Large intestine (tissue), 12 donors: Measurements from ENCODE around the gene APIP. TPM values are rescaled to one million over a fixed set of nuclear protein-coding genes. Genes with fewer than 3 reads are reported as not detected.
A peak's percentile ranks its signal among the peaks of the same experiment; 100 is the strongest.

ENCODE experiments used
- DNase-seq, 2 donors: peaks; one replicate each; pipeline versions ENCODE4 v3.0.0 to v3.0.0-alpha.2; 2013
- H3K27ac ChIP-seq: one replicate; pipeline ENCODE4 v1.5.1; 2013; ENCODE audit warnings: low read length
- H3K27me3 ChIP-seq: 2 replicates; pipeline ENCODE4 v1.6.1; 2013; ENCODE audit warnings: low read length; ENCODE audit not compliant: control insufficient read depth, insufficient read depth
- H3K36me3 ChIP-seq: 2 replicates; pipeline ENCODE4 v1.6.1; 2013; ENCODE audit warnings: low read length; ENCODE audit not compliant: control insufficient read depth, insufficient read depth
- H3K4me1 ChIP-seq: one replicate; pipeline ENCODE4 v1.6.1; 2013; ENCODE audit warnings: low read length; ENCODE audit not compliant: control insufficient read depth, insufficient read depth
- H3K4me3 ChIP-seq: one replicate; pipeline ENCODE4 v1.5.1; 2013; ENCODE audit warnings: low read length
- H3K9me3 ChIP-seq: one replicate; pipeline ENCODE4 v1.6.1; 2013; ENCODE audit warnings: mild to moderate bottlenecking, low read depth, low read length, moderate library complexity; ENCODE audit not compliant: control insufficient read depth
- WGBS: methylation state at CpG from one replicate; pipeline ENCODE4 v1.1.5; 2013; ENCODE audit warnings: low lambda C conversion rate; ENCODE audit not compliant: insufficient coverage; 5-methylcytosine and 5-hydroxymethylcytosine counted together
- long read RNA-seq, 11 donors: transcript quantifications; one replicate each; lab custom pipeline, GENCODE V29; 2026
- polyA plus RNA-seq: library from polyadenylated mRNA; unstranded; fragments of 120-200 nt; gene quantifications from one replicate; pipeline ENCODE4 v1.2.1, GENCODE V29; 2013

The APIP gene
- 25.7 TPM for polyA plus RNA-seq
- long read RNA-seq, donor 1, transcript APIP-201 (7 exons, 1,366 nt): major isoform, 8 of 14 reads
- long read RNA-seq, donor 1, partial matches to known transcripts: 6 of 14 reads
- long read RNA-seq, donor 1, other reads (novel, unspliced or antisense): 0 of 14 reads
- long read RNA-seq, donor 2, transcript APIP-201 (7 exons, 1,366 nt): major isoform, 13 of 20 reads
- long read RNA-seq, donor 2, partial matches to known transcripts: 5 of 20 reads
- long read RNA-seq, donor 2, other reads (novel, unspliced or antisense): 0 of 20 reads
- long read RNA-seq, donor 3: 0 reads
- long read RNA-seq, donor 4, partial matches to known transcripts: 0 of 1 reads
- long read RNA-seq, donor 4, other reads (novel, unspliced or antisense): 0 of 1 reads
- long read RNA-seq, donor 5, transcript APIP-201 (7 exons, 1,366 nt): major isoform, 6 of 6 reads
- long read RNA-seq, donor 5, partial matches to known transcripts: 0 of 6 reads
- long read RNA-seq, donor 5, other reads (novel, unspliced or antisense): 0 of 6 reads
- long read RNA-seq, donor 6, transcript APIP-201 (7 exons, 1,366 nt): major isoform, 14 of 14 reads
- long read RNA-seq, donor 6, partial matches to known transcripts: 0 of 14 reads
- long read RNA-seq, donor 6, other reads (novel, unspliced or antisense): 0 of 14 reads
- long read RNA-seq, donor 7, transcript APIP-201 (7 exons, 1,366 nt): major isoform, 6 of 6 reads
- long read RNA-seq, donor 7, partial matches to known transcripts: 0 of 6 reads
- long read RNA-seq, donor 7, other reads (novel, unspliced or antisense): 0 of 6 reads
- long read RNA-seq, donor 8, transcript APIP-201 (7 exons, 1,366 nt): major isoform, 17 of 31 reads
- long read RNA-seq, donor 8, partial matches to known transcripts: 14 of 31 reads
- long read RNA-seq, donor 8, other reads (novel, unspliced or antisense): 0 of 31 reads
- long read RNA-seq, donor 9, transcript APIP-202 (6 exons, 1,042 nt): minor isoform, 6 of 17 reads
- long read RNA-seq, donor 9, transcript APIP-201 (7 exons, 1,366 nt): major isoform, 11 of 17 reads
- long read RNA-seq, donor 9, partial matches to known transcripts: 0 of 17 reads
- long read RNA-seq, donor 9, other reads (novel, unspliced or antisense): 0 of 17 reads
- long read RNA-seq, donor 10, transcript APIP-201 (7 exons, 1,366 nt): major isoform, 16 of 16 reads
- long read RNA-seq, donor 10, partial matches to known transcripts: 0 of 16 reads
- long read RNA-seq, donor 10, other reads (novel, unspliced or antisense): 0 of 16 reads
- long read RNA-seq, donor 11, transcript APIP-201 (7 exons, 1,366 nt): major isoform, 10 of 20 reads
- long read RNA-seq, donor 11, partial matches to known transcripts: 7 of 20 reads
- long read RNA-seq, donor 11, other reads (novel, unspliced or antisense): 0 of 20 reads

GRCh38 chr11:34916015-34916842 lies at the start of gene APIP, which contains the start of gene PDHX:
APIP (minus strand) TSS chr11:34916379; CDS start chr11:34916284, 95 bp downstream.
PDHX (plus strand) TSS chr11:34916618; CDS start chr11:34916656, 38 bp downstream.
- WGBS: no CpG with 5 or more reads among the region's 79 CpGs
- Histone ChIP-seq H3K27ac (peak within 1 kb of the TSS; percentile 99), H3K4me3 (peak within 1 kb of the TSS; percentile 83), H3K4me1 (peaks cover 8% of the 10 kb centered on the region), H3K36me3 (peaks cover 3% of the 10 kb centered on the region), H3K27me3 (no peaks in the 10 kb centered on the region), H3K9me3 (no peaks in the 10 kb centered on the region)
- DNase-seq: peak; percentile 99

- Histone ChIP-seq H3K4me3 (no peak overlapping the region), H3K36me3 (peaks cover 20% of the 10 kb centered on the region), H3K27me3 (no peaks in the 10 kb centered on the region), H3K27ac (no peak overlapping the region), H3K9me3 (no peaks in the 10 kb centered on the region), H3K4me1 (no peaks in the 10 kb centered on the region)
- DNase-seq: no peak
- WGBS: 75% methylated on average over 2 of the region's 3 CpGs
Observed at GRCh38 chr11:34964610-34965331, 48.6 kb upstream of the APIP start.

GRCh38 chr11:34963351-34963750 lies 47.2 kb upstream of the APIP start:
- peaks cover 16% of the 10 kb centered on the region for H3K36me3 ChIP-seq
- H3K9me3 ChIP-seq: no peaks in the 10 kb centered on the region
- no peak overlapping the region for H3K27ac ChIP-seq
- no peaks in the 10 kb centered on the region for H3K27me3 ChIP-seq
- no peak for DNase-seq
- H3K4me1 ChIP-seq: no peaks in the 10 kb centered on the region
- WGBS: no CpG with 5 or more reads among the region's 5 CpGs
- H3K4me3 ChIP-seq: no peak overlapping the region

GRCh38 chr11:34962034-34962433 lies 45.9 kb upstream of the APIP start:
- DNase-seq: no peak
- Histone ChIP-seq H3K4me3 (no peak overlapping the region), H3K27me3 (no peaks in the 10 kb centered on the region), H3K9me3 (no peaks in the 10 kb centered on the region), H3K27ac (no peak overlapping the region), H3K36me3 (peaks cover 15% of the 10 kb centered on the region), H3K4me1 (no peaks in the 10 kb centered on the region)

- DNase-seq: no peak
- no peaks in the 10 kb centered on the region for H3K4me1 ChIP-seq
- 60% methylated on average over 1 of the region's 4 CpGs for WGBS
- H3K9me3 ChIP-seq: no peaks in the 10 kb centered on the region
- no peak overlapping the region for H3K4me3 ChIP-seq
- peaks cover 12% of the 10 kb centered on the region for H3K36me3 ChIP-seq
- no peaks in the 10 kb centered on the region for H3K27me3 ChIP-seq
- H3K27ac ChIP-seq: no peak overlapping the region
Observed at GRCh38 chr11:34960277-34960676, 44.1 kb upstream of the APIP start.

GRCh38 chr11:34959770-34960169 lies 43.6 kb upstream of the APIP start:
- H3K36me3 ChIP-seq: peaks cover 10% of the 10 kb centered on the region
- no peak for DNase-seq
- 83% methylated on average over 1 of the region's 1 CpG for WGBS
- H3K9me3 ChIP-seq: no peaks in the 10 kb centered on the region
- no peak overlapping the region for H3K27ac ChIP-seq
- H3K27me3 ChIP-seq: no peaks in the 10 kb centered on the region
- H3K4me3 ChIP-seq: no peak overlapping the region
- H3K4me1 ChIP-seq: no peaks in the 10 kb centered on the region

GRCh38 chr11:34957606-34958005 lies 41.4 kb upstream of the APIP start:
- 88% methylated on average over 3 of the region's 3 CpGs for WGBS
- Histone ChIP-seq H3K4me3 (no peak overlapping the region), H3K27ac (no peak overlapping the region), H3K27me3 (no peaks in the 10 kb centered on the region), H3K36me3 (peaks cover 5% of the 10 kb centered on the region), H3K9me3 (no peaks in the 10 kb centered on the region), H3K4me1 (no peaks in the 10 kb centered on the region)
- DNase-seq: no peak

GRCh38 chr11:34957206-34957605 lies 41.0 kb upstream of the APIP start:
- Histone ChIP-seq H3K9me3 (no peaks in the 10 kb centered on the region), H3K36me3 (peaks cover 5% of the 10 kb centered on the region), H3K27ac (no peak overlapping the region), H3K4me1 (no peaks in the 10 kb centered on the region), H3K4me3 (no peak overlapping the region), H3K27me3 (no peaks in the 10 kb centered on the region)
- 100% methylated on average over 2 of the region's 5 CpGs for WGBS
- DNase-seq: no peak

- H3K4me1 ChIP-seq: no peaks in the 10 kb centered on the region
- H3K27ac ChIP-seq: no peak overlapping the region
- peaks cover 5% of the 10 kb centered on the region for H3K36me3 ChIP-seq
- no peaks in the 10 kb centered on the region for H3K9me3 ChIP-seq
- WGBS: no CpG with 5 or more reads among the region's 1 CpG
- no peak overlapping the region for H3K4me3 ChIP-seq
- no peaks in the 10 kb centered on the region for H3K27me3 ChIP-seq
- DNase-seq: no peak
Observed at GRCh38 chr11:34953955-34954354, 37.8 kb upstream of the APIP start.
